Activated naive CD4-positive, alpha-beta T cell treated with anti-CD3 and anti-CD28 coated beads, Interleukin-2, amount 50 U/mL, for 24 hours (primary cell): ENCODE results near the gene IGSF8.
"Not testable (repeated sequence)": the region's sequence is repeated elsewhere in the genome, so short reads cannot be mapped to it uniquely, and the experiment has no call there.

ENCODE experiments used
- H3K27ac Mint-ChIP-seq: one replicate; pipeline ENCODE4 v1.8.0; 2021; ENCODE audit warnings: mild to moderate bottlenecking, mixed read lengths
- H3K27me3 Mint-ChIP-seq: one replicate; pipeline ENCODE4 v1.8.0; 2021; ENCODE audit warnings: mixed read lengths
- H3K36me3 Mint-ChIP-seq: one replicate; pipeline ENCODE4 v1.8.0; 2021; ENCODE audit warnings: mixed read lengths
- H3K4me1 Mint-ChIP-seq: one replicate; pipeline ENCODE4 v1.8.0; 2021; ENCODE audit warnings: mixed read lengths
- H3K4me3 Mint-ChIP-seq: one replicate; pipeline ENCODE4 v1.8.0; 2021; ENCODE audit warnings: mild to moderate bottlenecking, mixed read lengths
- H3K9me3 Mint-ChIP-seq: one replicate; pipeline ENCODE4 v1.8.0; 2021; ENCODE audit warnings: mixed read lengths

The IGSF8 gene

DNA sequence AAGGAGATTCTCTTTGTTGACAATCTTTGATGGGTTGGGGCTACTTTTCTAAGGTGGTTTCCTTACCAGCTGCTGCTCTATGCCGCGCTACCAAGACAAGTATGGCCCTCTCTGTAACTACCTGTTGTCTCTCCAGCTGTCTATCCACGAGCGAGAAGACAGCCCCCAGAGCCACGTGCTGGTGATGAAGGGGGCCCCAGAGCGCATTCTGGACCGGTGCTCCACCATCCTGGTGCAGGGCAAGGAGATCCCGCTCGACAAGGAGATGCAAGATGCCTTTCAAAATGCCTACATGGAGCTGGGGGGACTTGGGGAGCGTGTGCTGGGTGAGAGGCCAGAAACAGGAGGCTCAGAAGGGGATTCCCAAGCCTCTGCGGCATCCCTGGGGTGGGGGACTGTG, 31.5 kb upstream of the IGSF8 start:
- H3K27ac Mint-ChIP-seq = no peak overlapping the region
- H3K36me3 Mint-ChIP-seq = no peaks in the 10 kb centered on the region
- H3K4me3 Mint-ChIP-seq = no peak overlapping the region
- peaks cover 6% of the 10 kb centered on the region for H3K27me3 Mint-ChIP-seq
- no peaks in the 10 kb centered on the region for H3K4me1 Mint-ChIP-seq
- no peaks in the 10 kb centered on the region for H3K9me3 Mint-ChIP-seq

- no peaks in the 10 kb centered on the region for H3K4me1 Mint-ChIP-seq
- no peaks in the 10 kb centered on the region for H3K36me3 Mint-ChIP-seq
- peaks cover 6% of the 10 kb centered on the region for H3K27me3 Mint-ChIP-seq
- H3K9me3 Mint-ChIP-seq = no peaks in the 10 kb centered on the region
- no peak overlapping the region for H3K4me3 Mint-ChIP-seq
- no peak overlapping the region for H3K27ac Mint-ChIP-seq
These were observed 31.1 kb upstream of the IGSF8 start for GRCh38 chr1:160129558-160129957.

DNA sequence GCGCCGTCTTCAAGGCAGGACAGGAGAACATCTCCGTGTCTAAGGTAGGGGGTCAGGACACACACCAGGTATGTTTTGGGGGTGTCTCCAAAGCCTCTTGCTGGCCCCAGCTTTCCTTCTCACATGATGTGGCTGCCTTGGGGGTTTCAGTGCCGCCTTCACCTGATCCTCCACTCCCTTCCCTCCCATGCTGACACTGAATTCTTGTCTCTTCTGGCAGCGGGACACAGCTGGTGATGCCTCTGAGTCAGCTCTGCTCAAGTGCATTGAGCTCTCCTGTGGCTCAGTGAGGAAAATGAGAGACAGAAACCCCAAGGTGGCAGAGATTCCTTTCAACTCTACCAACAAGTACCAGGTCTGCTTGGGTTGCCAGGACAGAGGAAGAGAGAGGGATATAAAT, 30.6 kb upstream of the IGSF8 start:
- Mint-ChIP-seq H3K4me1 (no peaks in the 10 kb centered on the region), H3K36me3 (no peaks in the 10 kb centered on the region), H3K4me3 (no peak overlapping the region), H3K27me3 (peaks cover 6% of the 10 kb centered on the region), H3K27ac (no peak overlapping the region), H3K9me3 (no peaks in the 10 kb centered on the region)

DNA sequence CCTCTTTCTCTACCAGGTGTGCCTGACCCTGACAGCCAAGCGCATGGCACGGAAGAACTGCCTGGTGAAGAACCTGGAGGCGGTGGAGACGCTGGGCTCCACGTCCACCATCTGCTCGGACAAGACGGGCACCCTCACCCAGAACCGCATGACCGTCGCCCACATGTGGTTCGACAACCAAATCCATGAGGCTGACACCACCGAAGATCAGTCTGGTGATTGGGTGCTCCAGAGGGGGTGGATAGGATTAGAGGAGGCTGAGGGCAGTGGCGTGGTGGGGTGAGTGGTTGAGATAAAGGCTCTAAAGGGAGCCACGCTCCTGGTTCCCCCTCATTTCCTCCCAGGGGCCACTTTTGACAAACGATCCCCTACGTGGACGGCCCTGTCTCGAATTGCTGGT, 30.2 kb upstream of the IGSF8 start:
- Mint-ChIP-seq H3K27ac (no peak overlapping the region), H3K36me3 (no peaks in the 10 kb centered on the region), H3K27me3 (peaks cover 6% of the 10 kb centered on the region), H3K4me3 (no peak overlapping the region), H3K4me1 (no peaks in the 10 kb centered on the region), H3K9me3 (no peaks in the 10 kb centered on the region)

DNA sequence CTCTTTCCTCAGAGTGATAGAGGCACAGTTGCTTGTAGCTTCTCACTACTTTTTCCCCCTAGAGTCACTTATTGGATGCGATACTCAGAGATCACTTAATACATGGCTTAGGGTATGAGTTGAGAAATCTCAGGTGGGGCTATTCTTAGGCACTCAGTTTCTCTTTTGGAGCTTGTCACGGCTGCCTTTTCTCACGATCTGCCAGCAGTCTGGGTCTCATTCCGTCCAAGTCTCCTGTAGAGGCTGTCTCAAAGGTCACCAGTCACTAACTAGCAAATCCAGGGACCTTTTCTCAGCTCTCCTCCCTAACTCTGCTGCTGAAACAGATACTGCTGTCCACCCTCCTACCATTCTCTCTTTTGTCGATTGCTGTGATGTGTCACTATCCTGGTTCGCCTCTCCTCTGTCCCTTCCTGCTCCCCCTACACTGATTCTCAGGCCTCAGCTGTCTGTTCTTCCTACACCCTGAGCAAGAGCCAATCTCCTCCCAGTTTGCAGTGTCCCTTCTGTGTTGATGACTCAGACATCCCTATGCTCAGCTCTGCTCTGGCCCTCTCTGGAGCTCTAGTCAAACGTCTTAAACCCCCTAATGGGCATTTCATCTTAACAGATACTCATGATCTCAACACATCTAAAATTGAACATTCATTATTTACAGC, 29.6 kb upstream of the IGSF8 start:
- no peaks in the 10 kb centered on the region for H3K4me1 Mint-ChIP-seq
- H3K27ac Mint-ChIP-seq = no peak overlapping the region
- no peak overlapping the region for H3K4me3 Mint-ChIP-seq
- H3K27me3 Mint-ChIP-seq = peaks cover 6% of the 10 kb centered on the region
- no peaks in the 10 kb centered on the region for H3K9me3 Mint-ChIP-seq
- no peaks in the 10 kb centered on the region for H3K36me3 Mint-ChIP-seq

DNA sequence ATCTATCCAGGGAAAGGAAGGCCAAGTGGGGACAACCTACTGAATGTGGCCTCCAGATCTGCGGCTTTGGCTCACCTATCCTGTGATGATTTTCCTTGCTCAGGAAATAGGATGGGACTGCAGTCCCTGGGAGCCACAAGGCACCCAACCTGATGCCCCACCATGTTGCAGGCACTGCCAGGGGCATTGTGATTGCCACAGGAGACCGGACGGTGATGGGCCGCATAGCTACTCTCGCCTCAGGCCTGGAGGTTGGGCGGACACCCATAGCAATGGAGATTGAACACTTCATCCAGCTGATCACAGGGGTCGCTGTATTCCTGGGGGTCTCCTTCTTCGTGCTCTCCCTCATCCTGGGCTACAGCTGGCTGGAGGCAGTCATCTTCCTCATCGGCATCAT, 29.0 kb upstream of the IGSF8 start:
- Mint-ChIP-seq H3K4me1 (no peaks in the 10 kb centered on the region), H3K9me3 (no peaks in the 10 kb centered on the region), H3K27me3 (peaks cover 6% of the 10 kb centered on the region), H3K27ac (no peak overlapping the region), H3K36me3 (no peaks in the 10 kb centered on the region), H3K4me3 (no peak overlapping the region)

DNA sequence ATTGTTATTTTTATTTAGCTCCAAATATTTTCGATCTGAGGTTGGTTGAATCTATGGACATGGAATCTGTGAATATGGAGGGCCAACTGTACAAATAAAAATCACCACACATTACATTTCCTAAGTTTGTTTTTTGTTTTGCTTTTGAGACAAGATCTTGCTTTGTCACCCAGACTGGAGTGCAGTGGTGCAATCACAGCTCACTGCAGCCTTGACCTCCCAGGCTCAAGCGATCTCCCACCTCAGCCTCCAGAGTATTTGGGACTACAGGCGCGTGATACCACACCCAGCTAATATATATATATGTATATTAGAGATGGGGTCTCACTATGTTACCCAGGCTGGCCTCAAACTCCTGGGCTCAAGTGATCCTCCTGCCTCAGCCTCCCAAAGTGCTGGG, 27.9 kb upstream of the IGSF8 start:
- H3K36me3 Mint-ChIP-seq, H3K4me1 Mint-ChIP-seq, H3K27me3 Mint-ChIP-seq, H3K27ac Mint-ChIP-seq, H3K4me3 Mint-ChIP-seq, H3K9me3 Mint-ChIP-seq: not testable (repeated sequence)

DNA sequence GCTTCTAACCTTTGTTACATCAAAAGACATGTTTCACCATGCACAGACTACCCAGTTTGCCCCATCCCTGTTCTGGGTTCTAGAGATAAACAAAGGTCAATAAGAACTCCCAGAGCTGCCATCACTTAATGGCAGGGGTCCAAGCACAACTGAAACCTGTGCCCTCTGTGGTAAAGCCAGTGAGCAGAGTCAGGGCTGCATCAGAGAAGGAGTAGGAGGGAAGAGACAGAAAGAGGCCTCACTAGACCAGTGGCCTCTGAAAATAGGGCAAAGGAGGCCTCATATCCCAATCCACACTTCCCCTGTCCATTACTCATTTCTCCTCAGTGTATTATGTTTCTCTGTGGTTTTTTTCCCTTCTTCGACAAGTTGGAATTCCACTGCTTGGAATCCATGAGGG, 27.3 kb upstream of the IGSF8 start:
- H3K4me1 Mint-ChIP-seq = no peaks in the 10 kb centered on the region
- H3K9me3 Mint-ChIP-seq = no peaks in the 10 kb centered on the region
- no peak overlapping the region for H3K4me3 Mint-ChIP-seq
- no peaks in the 10 kb centered on the region for H3K36me3 Mint-ChIP-seq
- H3K27ac Mint-ChIP-seq = no peak overlapping the region
- H3K27me3 Mint-ChIP-seq = peaks cover 2% of the 10 kb centered on the region

DNA sequence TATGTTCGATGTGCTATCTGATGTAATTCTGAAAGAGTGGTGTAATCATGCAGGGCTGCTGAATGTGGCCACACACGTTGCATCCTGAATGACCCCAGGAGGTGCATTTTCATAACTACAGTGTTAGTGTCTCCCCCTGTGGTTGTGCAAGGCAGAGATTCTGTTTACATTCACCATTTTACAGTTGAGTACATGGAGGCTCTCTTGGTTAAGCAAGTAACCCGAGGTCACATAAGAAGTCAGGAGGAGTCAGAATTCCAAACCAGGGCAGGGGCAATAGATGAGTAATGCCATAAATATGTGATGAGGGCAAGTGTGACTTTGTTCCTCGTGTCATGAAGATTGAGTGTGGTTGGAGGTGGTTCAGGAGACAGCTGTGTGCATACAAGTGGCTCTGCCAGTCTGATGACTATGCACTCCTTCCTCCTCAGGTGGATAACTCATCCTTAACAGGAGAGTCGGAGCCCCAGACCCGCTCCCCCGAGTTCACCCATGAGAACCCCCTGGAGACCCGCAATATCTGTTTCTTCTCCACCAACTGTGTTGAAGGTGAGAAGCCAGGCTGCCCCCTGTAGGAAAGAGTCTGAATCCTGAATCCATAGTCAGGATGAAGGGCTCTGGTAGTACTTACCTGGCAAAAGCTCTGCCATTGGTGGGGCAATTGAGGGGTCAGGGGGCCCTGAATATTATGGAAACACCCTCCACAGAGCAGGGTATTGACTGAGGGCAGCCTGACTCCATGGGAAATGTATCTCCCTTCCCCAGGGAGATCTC, 26.5 kb upstream of the IGSF8 start:
- no peaks in the 10 kb centered on the region for H3K9me3 Mint-ChIP-seq
- no peak overlapping the region for H3K27ac Mint-ChIP-seq
- H3K36me3 Mint-ChIP-seq = no peaks in the 10 kb centered on the region
- H3K4me3 Mint-ChIP-seq = no peak overlapping the region
- H3K27me3 Mint-ChIP-seq = no peaks in the 10 kb centered on the region
- H3K4me1 Mint-ChIP-seq = no peaks in the 10 kb centered on the region

DNA sequence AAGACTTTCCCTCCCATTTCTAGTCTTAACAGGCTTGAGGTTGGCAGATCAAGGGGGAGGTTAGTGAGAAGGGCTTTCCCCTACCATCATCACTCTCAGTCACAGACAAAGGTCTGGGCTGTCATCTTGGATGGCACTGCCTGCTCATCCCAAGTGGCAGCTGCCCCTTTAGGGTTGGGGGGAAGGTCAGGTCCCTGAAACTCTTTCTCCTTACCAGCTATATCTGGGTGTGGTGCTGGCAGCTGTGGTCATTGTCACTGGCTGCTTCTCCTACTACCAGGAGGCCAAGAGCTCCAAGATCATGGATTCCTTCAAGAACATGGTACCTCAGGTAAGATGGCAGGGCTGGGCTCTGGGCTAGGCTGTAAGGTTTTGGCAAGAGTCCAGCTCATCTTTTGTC, 25.3 kb upstream of the IGSF8 start:
- H3K4me3 Mint-ChIP-seq = no peak overlapping the region

DNA sequence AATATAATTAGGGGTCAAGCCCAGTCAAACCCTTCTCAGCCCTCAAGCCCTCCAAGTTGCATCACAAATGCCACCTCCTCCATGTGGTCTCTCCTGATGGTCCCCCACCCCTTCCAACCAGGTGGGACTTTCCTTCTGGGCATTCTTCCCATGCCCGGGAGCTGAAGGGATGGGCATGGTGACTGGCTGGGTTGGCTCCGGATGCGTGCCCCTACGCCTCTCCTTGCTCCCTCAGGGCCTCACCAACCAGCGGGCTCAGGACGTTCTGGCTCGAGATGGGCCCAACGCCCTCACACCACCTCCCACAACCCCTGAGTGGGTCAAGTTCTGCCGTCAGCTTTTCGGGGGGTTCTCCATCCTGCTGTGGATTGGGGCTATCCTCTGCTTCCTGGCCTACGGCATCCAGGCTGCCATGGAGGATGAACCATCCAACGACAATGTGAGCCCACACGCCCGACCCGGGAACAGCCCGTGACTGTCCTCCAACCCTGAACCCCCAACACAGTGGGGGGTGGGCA, 24.6 kb upstream of the IGSF8 start:
- H3K9me3 Mint-ChIP-seq = no peaks in the 10 kb centered on the region
- H3K27me3 Mint-ChIP-seq = no peaks in the 10 kb centered on the region
- no peaks in the 10 kb centered on the region for H3K36me3 Mint-ChIP-seq
- no peaks in the 10 kb centered on the region for H3K4me1 Mint-ChIP-seq
- H3K4me3 Mint-ChIP-seq = no peak overlapping the region
- no peak overlapping the region for H3K27ac Mint-ChIP-seq

More for the DNA sequence above, 25.3 kb upstream of the IGSF8 start:
- H3K9me3 Mint-ChIP-seq = no peaks in the 10 kb centered on the region
- H3K36me3 Mint-ChIP-seq = no peaks in the 10 kb centered on the region
- no peak overlapping the region for H3K27ac Mint-ChIP-seq
- H3K4me1 Mint-ChIP-seq = no peaks in the 10 kb centered on the region
- H3K27me3 Mint-ChIP-seq = no peaks in the 10 kb centered on the region

GRCh38 chr1:160121388-160121787, 23.0 kb upstream of the IGSF8 start:
- Mint-ChIP-seq H3K9me3 (no peaks in the 10 kb centered on the region), H3K36me3 (no peaks in the 10 kb centered on the region), H3K27me3 (peaks cover 3% of the 10 kb centered on the region), H3K27ac (no peak overlapping the region), H3K4me3 (no peak overlapping the region), H3K4me1 (no peaks in the 10 kb centered on the region)

DNA sequence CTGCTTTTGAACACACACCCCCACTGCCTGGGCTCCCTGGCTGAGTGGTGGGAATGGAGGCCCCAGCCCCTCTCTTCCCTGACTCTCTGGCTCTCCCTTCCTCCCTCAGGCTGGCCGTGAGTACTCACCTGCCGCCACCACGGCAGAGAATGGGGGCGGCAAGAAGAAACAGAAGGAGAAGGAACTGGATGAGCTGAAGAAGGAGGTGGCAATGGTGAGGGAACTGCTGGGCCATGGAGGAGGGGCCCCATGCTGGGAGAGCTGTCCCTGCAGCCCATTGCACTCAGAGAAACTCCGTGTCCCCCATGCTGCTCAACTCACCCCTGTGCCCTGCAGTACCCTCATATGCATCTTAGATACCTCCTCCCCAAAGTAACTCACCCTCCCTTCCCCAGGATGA, 22.4 kb upstream of the IGSF8 start:
- Mint-ChIP-seq H3K4me1 (no peaks in the 10 kb centered on the region), H3K27me3 (peaks cover 3% of the 10 kb centered on the region), H3K27ac (no peak overlapping the region), H3K36me3 (no peaks in the 10 kb centered on the region), H3K9me3 (no peaks in the 10 kb centered on the region), H3K4me3 (no peak overlapping the region)

- no peaks in the 10 kb centered on the region for H3K4me1 Mint-ChIP-seq
- H3K9me3 Mint-ChIP-seq = no peaks in the 10 kb centered on the region
- no peak overlapping the region for H3K4me3 Mint-ChIP-seq
- peaks cover 3% of the 10 kb centered on the region for H3K27me3 Mint-ChIP-seq
- no peaks in the 10 kb centered on the region for H3K36me3 Mint-ChIP-seq
- no peak overlapping the region for H3K27ac Mint-ChIP-seq
These were observed 20.5 kb upstream of the IGSF8 start for GRCh38 chr1:160118928-160119327.

DNA sequence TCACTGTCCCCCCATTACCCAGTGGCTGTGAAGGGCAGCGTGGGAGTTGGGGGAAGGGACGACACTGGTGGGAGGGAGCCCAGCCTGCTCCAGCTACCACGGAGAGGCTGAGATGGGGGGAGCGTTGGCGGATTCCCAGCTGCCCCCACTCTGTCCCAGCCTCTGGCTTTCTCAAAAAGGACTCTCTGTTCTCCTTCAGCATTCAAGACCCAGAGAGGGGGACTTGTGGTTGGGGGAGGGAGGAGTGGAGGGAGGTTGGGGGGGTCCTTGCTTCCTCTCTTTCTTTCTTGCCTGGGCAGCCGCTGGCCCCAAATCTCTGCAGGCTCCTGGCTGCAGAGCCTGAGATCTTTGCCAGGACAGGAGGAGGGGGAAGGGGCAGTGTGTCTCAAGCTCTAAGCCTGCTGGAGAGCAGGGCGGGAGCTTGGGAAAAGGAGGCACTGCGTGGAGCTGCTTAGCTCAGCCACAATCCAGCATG, 19.3 kb upstream of the IGSF8 start:
- Mint-ChIP-seq H3K27ac (no peak overlapping the region), H3K4me3 (no peak overlapping the region), H3K27me3 (peaks cover 3% of the 10 kb centered on the region), H3K9me3 (no peaks in the 10 kb centered on the region), H3K4me1 (no peaks in the 10 kb centered on the region), H3K36me3 (no peaks in the 10 kb centered on the region)

- Mint-ChIP-seq H3K9me3 (no peaks in the 10 kb centered on the region), H3K4me3 (no peak overlapping the region), H3K36me3 (no peaks in the 10 kb centered on the region), H3K27me3 (peaks cover 3% of the 10 kb centered on the region), H3K27ac (no peak overlapping the region), H3K4me1 (no peaks in the 10 kb centered on the region)
These were observed 18.9 kb upstream of the IGSF8 start for GRCh38 chr1:160117300-160117699.
